ENCODE measurements around the gene KRTAP10-1. TPM values are rescaled to one million over a fixed set of nuclear protein-coding genes. Genes with fewer than 3 reads are reported as not detected.
"Not testable (repeated sequence)": the region's sequence is repeated elsewhere in the genome, so short reads cannot be mapped to it uniquely, and the experiment has no call there.

Gene KRTAP10-1
- total and polyA plus RNA-seq, 9 of the 15 experiments (the other 6 are each of a cell fraction or from before 2014, with no cell fraction given), result not detected

- ChIA-PET POLR2A (no interaction called here), CTCF (ENCODE audit: low intra/inter-chr PET ratio) (no interaction called here)
- DNase-seq (ENCODE audit: extremely low read depth in 1 of 4, low spot score in 3 of 4) (no peak), ATAC-seq (no peak), FAIRE-seq (no peak)
- TF ChIP-seq NELFE (IDR thresholded peaks at IDR 0.05; ENCODE audit: insufficient read depth, insufficient read length), result no peak
- TF ChIP-seq ZNF507 (tag; conservative IDR thresholded peaks at IDR 0.05), result peak; percentile 95
- Histone ChIP-seq H3K4me3 (no peak overlapping the region), H3K9me1 (ENCODE audit: control insufficient read depth, insufficient read depth, low read length) (no peaks in the 10 kb centered on the region), H3K4me1 (replicated peaks in 1 of 2; ENCODE audit: control insufficient read depth in 2 of 2, insufficient read depth in 2 of 2, low read length in 2 of 2) (peaks cover 0 to 10% of the 10 kb centered on the region in 2 experiments; a peak in 1 of 5 replicates), H3K4me2 (ENCODE audit: insufficient read depth, low read length) (no peak overlapping the region), H3K27me3 (ENCODE audit: control insufficient read depth in 2 of 2, insufficient read depth in 2 of 2, low read length in 2 of 2) (no peaks in the 10 kb centered on the region), H3K9ac (ENCODE audit: insufficient read depth in 1 of 2, low read depth in 2 of 2, low read length in 2 of 2) (no peak overlapping the region), H4K20me1 (replicated peaks; ENCODE audit: control insufficient read depth, insufficient read depth, low read length) (no peaks in the 10 kb centered on the region), H3K79me2 (ENCODE audit: control insufficient read depth, insufficient read depth, low read length) (no peaks in the 10 kb centered on the region), H2AFZ (ENCODE audit: low read depth, low read length) (no peak overlapping the region), H3K27ac (ENCODE audit: extremely low read depth, low read depth, low read length) (no peak overlapping the region), H3K36me3 (ENCODE audit: control insufficient read depth, insufficient read depth, low read length) (no peaks in the 10 kb centered on the region), H3K9me3 (replicated peaks; ENCODE audit: control insufficient read depth, insufficient read depth, low read depth, low read length) (no peaks in the 10 kb centered on the region)
- 4% methylated on average over 1 of the region's 1 CpG for WGBS (ENCODE audit: insufficient coverage, low coverage, missing lambda C conversion rate)
- intact Hi-C loops (cut with micrococcal nuclease), result no loop called here
- in situ Hi-C loops (cut with MboI), result no loop called here
- no TSS peak for BruUV-seq (replicated peaks)
These were observed 24.1 kb upstream of the KRTAP10-1 start for GRCh38 chr21:44564099-44564498.

GRCh38 chr21:44558695-44559094 lies 18.7 kb upstream of the KRTAP10-1 start, which contains the start of gene KRTAP10-3:
KRTAP10-3 (minus strand) TSS chr21:44558795; CDS start chr21:44558715, 80 bp downstream.
- DNase-seq (ENCODE audit: extremely low read depth in 1 of 4, low spot score in 3 of 4) (no peak), FAIRE-seq (no peak), ATAC-seq (no peak)
- 0% methylated on average over 5 of the region's 5 CpGs for WGBS (ENCODE audit: insufficient coverage, low coverage, missing lambda C conversion rate)
- TF ChIP-seq ZNF253 (CRISPR knock-in tag; conservative IDR thresholded peaks at IDR 0.05) (no peak), STAT5A (IDR thresholded peaks at IDR 0.05; ENCODE audit: borderline replicate concordance, low read length) (no peak), CBFA2T2 (conservative IDR thresholded peaks at IDR 0.05) (no peak), BDP1 (IDR thresholded peaks at IDR 0.05; ENCODE audit: insufficient read depth, insufficient read length) (no peak), ZNF444 (CRISPR knock-in tag; IDR thresholded peaks at IDR 0.05) (no peak), ZNF639 (CRISPR knock-in tag; conservative IDR thresholded peaks at IDR 0.05 in 1 of 2, IDR thresholded peaks at IDR 0.05 in 1 of 2) (no peak)
- no peak within 1 kb of the TSS for H3K4me2 ChIP-seq (ENCODE audit: insufficient read depth, low read length)
- no peak within 1 kb of the TSS for H2AFZ ChIP-seq (ENCODE audit: low read depth, low read length)
- H3K4me3 ChIP-seq, result no peak within 1 kb of the TSS
- BruUV-seq (replicated peaks), result no TSS peak
- in situ Hi-C loops (cut with MboI) (no loop called here), intact Hi-C loops (cut with micrococcal nuclease) (no loop called here)
- no peak within 1 kb of the TSS for H3K9ac ChIP-seq (ENCODE audit: insufficient read depth in 1 of 2, low read depth in 2 of 2, low read length in 2 of 2)
- H3K9me3 ChIP-seq (replicated peaks; ENCODE audit: control insufficient read depth, insufficient read depth, low read depth, low read length), result no peaks in the 10 kb centered on the region
- H3K36me3 ChIP-seq (ENCODE audit: control insufficient read depth, insufficient read depth, low read length), result no peaks in the 10 kb centered on the region
- H3K4me1 ChIP-seq (replicated peaks in 1 of 2; ENCODE audit: control insufficient read depth in 2 of 2, insufficient read depth in 2 of 2, low read length in 2 of 2), result no peaks in the 10 kb centered on the region; a peak in 1 of 5 replicates
- CTCF ChIA-PET (ENCODE audit: low intra/inter-chr PET ratio), result no interaction called here
- peaks cover 31 to 45% of the 10 kb centered on the region in 2 experiments for H3K27me3 ChIP-seq (ENCODE audit: control insufficient read depth in 2 of 2, insufficient read depth in 2 of 2, low read length in 2 of 2)
- H4K20me1 ChIP-seq (replicated peaks; ENCODE audit: control insufficient read depth, insufficient read depth, low read length), result 0 out of 2 replicates have a peak, but pooled peaks cover 2% of the 10 kb centered on the region
- H3K9me1 ChIP-seq (ENCODE audit: control insufficient read depth, insufficient read depth, low read length), result no peaks in the 10 kb centered on the region
- POLR2A ChIA-PET, result no interaction called here
- H3K27ac ChIP-seq (ENCODE audit: extremely low read depth, low read depth, low read length), result no peak within 1 kb of the TSS
- H3K79me2 ChIP-seq (ENCODE audit: control insufficient read depth, insufficient read depth, low read length), result no peaks in the 10 kb centered on the region

DNA sequence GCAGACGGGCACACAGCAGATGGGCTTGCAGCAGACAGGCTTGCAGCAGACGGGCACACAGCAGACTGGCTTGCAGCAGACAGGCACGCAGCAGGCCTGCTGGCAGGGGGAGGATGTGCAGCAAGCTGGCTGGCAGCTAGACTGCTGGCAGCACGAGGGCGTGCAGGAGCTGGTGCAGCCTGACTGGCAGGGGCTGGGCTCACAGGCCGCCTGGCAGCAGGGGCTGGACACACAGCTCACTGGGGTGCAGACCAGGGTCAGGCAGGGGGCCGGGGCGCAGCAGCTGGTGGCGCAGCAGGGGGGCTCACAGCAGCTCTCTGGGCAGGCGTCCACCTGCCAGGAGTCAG lies 18.3 kb upstream of the KRTAP10-1 start:
- WGBS (ENCODE audit: insufficient coverage, low coverage, missing lambda C conversion rate), result 2% methylated on average over 5 of the region's 10 CpGs
- ATAC-seq; in situ Hi-C loops (cut with MboI); DNase-seq (ENCODE audit: extremely low read depth in 1 of 4, low spot score in 3 of 4); BruUV-seq (replicated peaks); H3K9me3 ChIP-seq (replicated peaks; ENCODE audit: control insufficient read depth, insufficient read depth, low read depth, low read length); H3K27ac ChIP-seq (ENCODE audit: extremely low read depth, low read depth, low read length); CTCF ChIA-PET (ENCODE audit: low intra/inter-chr PET ratio); H3K4me1 ChIP-seq (replicated peaks in 1 of 2; ENCODE audit: control insufficient read depth in 2 of 2, insufficient read depth in 2 of 2, low read length in 2 of 2); H3K9ac ChIP-seq (ENCODE audit: insufficient read depth in 1 of 2, low read depth in 2 of 2, low read length in 2 of 2); H3K36me3 ChIP-seq (ENCODE audit: control insufficient read depth, insufficient read depth, low read length); H2AFZ ChIP-seq (ENCODE audit: low read depth, low read length); H4K20me1 ChIP-seq (replicated peaks; ENCODE audit: control insufficient read depth, insufficient read depth, low read length); intact Hi-C loops (cut with micrococcal nuclease); H3K79me2 ChIP-seq (ENCODE audit: control insufficient read depth, insufficient read depth, low read length); H3K4me2 ChIP-seq (ENCODE audit: insufficient read depth, low read length); FAIRE-seq; POLR2A ChIA-PET; H3K9me1 ChIP-seq (ENCODE audit: control insufficient read depth, insufficient read depth, low read length); H3K4me3 ChIP-seq: not testable (repeated sequence)
- peaks cover 33 to 46% of the 10 kb centered on the region in 2 experiments for H3K27me3 ChIP-seq (ENCODE audit: control insufficient read depth in 2 of 2, insufficient read depth in 2 of 2, low read length in 2 of 2)

All from K562 (cell line).